Measurements from ENCODE around the gene TEX13B. TPM values are rescaled to one million over a fixed set of nuclear protein-coding genes. Genes with fewer than 3 reads are reported as not detected.

The TEX13B gene
- total RNA-seq (not detected in 2 replicates), polyA plus RNA-seq (not detected in 2 replicates)

- Histone ChIP-seq H3K9me3 (ENCODE audit: low read depth) (no peaks in the 10 kb centered on the region), H4K20me1 (ENCODE audit: insufficient read depth, poor library complexity, severe bottlenecking) (no peaks in the 10 kb centered on the region), H3K36me3 (replicated peaks; ENCODE audit: insufficient read depth, low read depth) (no peaks in the 10 kb centered on the region), H3K9me2 (replicated peaks; ENCODE audit: insufficient read depth) (no peaks in the 10 kb centered on the region), H3K27ac (no peak within 1 kb of the TSS), H3K4me2 (no peak within 1 kb of the TSS), H3K4me3 (no peak within 1 kb of the TSS), H3K27me3 (no peaks in the 10 kb centered on the region), H2AFZ (no peak within 1 kb of the TSS), H3K79me2 (no peaks in the 10 kb centered on the region), H3K4me1 (ENCODE audit: insufficient read depth) (no peaks in the 10 kb centered on the region)
- DNase-seq (ENCODE audit: low spot score) = no peak
- 80% methylated on average over 6 of the region's 6 CpGs for WGBS (ENCODE audit: low lambda C conversion rate, missing lambda C conversion rate)
- TF ChIP-seq EZH2phosphoT487 (IDR thresholded peaks at IDR 0.05; ENCODE audit: low read depth, severe bottlenecking, unreplicated experiment) (no peak), EZH2 (IDR thresholded peaks at IDR 0.05; ENCODE audit: borderline replicate concordance) (no peak), CTCF (IDR thresholded peaks at IDR 0.05; ENCODE audit: poor library complexity) (no peak)
Observed at GRCh38 chrX:107982356-107982755, at the start of gene TEX13B. TEX13B (minus strand) TSS chrX:107982370; CDS start chrX:107982127, 243 bp downstream.

- DNase-seq (ENCODE audit: low spot score) = no peak
- Histone ChIP-seq H3K79me2 (no peaks in the 10 kb centered on the region), H3K4me2 (no peak overlapping the region), H3K27me3 (no peaks in the 10 kb centered on the region), H2AFZ (no peak overlapping the region), H3K9me3 (ENCODE audit: low read depth) (no peaks in the 10 kb centered on the region), H4K20me1 (ENCODE audit: insufficient read depth, poor library complexity, severe bottlenecking) (no peaks in the 10 kb centered on the region), H3K4me1 (ENCODE audit: insufficient read depth) (no peaks in the 10 kb centered on the region), H3K4me3 (no peak overlapping the region), H3K36me3 (replicated peaks; ENCODE audit: insufficient read depth, low read depth) (no peaks in the 10 kb centered on the region), H3K27ac (no peak overlapping the region), H3K9me2 (replicated peaks; ENCODE audit: insufficient read depth) (no peaks in the 10 kb centered on the region)
- 72% methylated on average over 5 of the region's 5 CpGs for WGBS (ENCODE audit: low lambda C conversion rate, missing lambda C conversion rate)
- TF ChIP-seq EZH2 (IDR thresholded peaks at IDR 0.05; ENCODE audit: borderline replicate concordance) = no peak
- TF ChIP-seq CTCF (IDR thresholded peaks at IDR 0.05; ENCODE audit: poor library complexity) = no peak
- TF ChIP-seq EZH2phosphoT487 (IDR thresholded peaks at IDR 0.05; ENCODE audit: low read depth, severe bottlenecking, unreplicated experiment) = no peak
Observed at GRCh38 chrX:108029928-108030711, 48.0 kb upstream of the TEX13B start.

- Histone ChIP-seq H3K4me3 (no peak overlapping the region), H2AFZ (no peak overlapping the region), H3K4me2 (no peak overlapping the region), H3K79me2 (no peaks in the 10 kb centered on the region), H3K27ac (no peak overlapping the region), H3K4me1 (ENCODE audit: insufficient read depth) (no peaks in the 10 kb centered on the region), H3K9me3 (ENCODE audit: low read depth) (no peaks in the 10 kb centered on the region), H3K36me3 (replicated peaks; ENCODE audit: insufficient read depth, low read depth) (no peaks in the 10 kb centered on the region), H4K20me1 (ENCODE audit: insufficient read depth, poor library complexity, severe bottlenecking) (no peaks in the 10 kb centered on the region), H3K9me2 (replicated peaks; ENCODE audit: insufficient read depth) (no peaks in the 10 kb centered on the region), H3K27me3 (no peaks in the 10 kb centered on the region)
- TF ChIP-seq EZH2 (IDR thresholded peaks at IDR 0.05; ENCODE audit: borderline replicate concordance) = no peak
- no peak for TF ChIP-seq EZH2phosphoT487 (IDR thresholded peaks at IDR 0.05; ENCODE audit: low read depth, severe bottlenecking, unreplicated experiment)
- no peak for TF ChIP-seq CTCF (IDR thresholded peaks at IDR 0.05; ENCODE audit: poor library complexity)
- WGBS (ENCODE audit: low lambda C conversion rate, missing lambda C conversion rate) = 86% methylated on average over 1 of the region's 1 CpG
- DNase-seq (ENCODE audit: low spot score) = no peak
Observed at GRCh38 chrX:108028854-108029253, 46.7 kb upstream of the TEX13B start.
